ENCODE results near the gene POU3F3. TPM values are rescaled to one million over a fixed set of nuclear protein-coding genes. Genes with fewer than 3 reads are reported as not detected.

POU3F3 gene
- total RNA-seq, 1 experiment from 2014 or later, result not detected

- ATAC-seq, result no peak
- BruUV-seq (replicated peaks), result no TSS peak
- H3K4me3 ChIP-seq (replicated peaks in 1 of 2; ENCODE audit: low read depth in 1 of 2, low read length in 2 of 2), result no peak overlapping the region
Observed at GRCh38 chr2:104871649-104871971, 17.7 kb downstream of the POU3F3 start.

More at GRCh38 chr2:104871649-104871971, 17.7 kb downstream of the POU3F3 start:
- no peak for DNase-seq (ENCODE audit: low read depth, low spot score)
- Histone ChIP-seq H4K20me1 (ENCODE audit: insufficient read depth) (no peaks in the 10 kb centered on the region), H3K4me2 (ENCODE audit: low read length) (no peak overlapping the region), H3K9me3 (ENCODE audit: control insufficient read depth in 1 of 2, insufficient read depth in 1 of 2, low read depth in 1 of 2, low read length in 2 of 2) (no peaks in the 10 kb centered on the region), H2AFZ (ENCODE audit: low read depth, low read length, poor library complexity, severe bottlenecking) (no peak overlapping the region), H3K36me3 (ENCODE audit: control insufficient read depth in 1 of 2, insufficient read depth in 2 of 2, low read length in 2 of 2) (no peaks in the 10 kb centered on the region), H3K4me1 (ENCODE audit: control insufficient read depth in 1 of 2, insufficient read depth in 2 of 2, low read length in 2 of 2) (no peaks in the 10 kb centered on the region), H3K9ac (ENCODE audit: low read length) (no peak overlapping the region), H3K27ac (ENCODE audit: low read depth, low read length) (no peak overlapping the region), H3K79me2 (ENCODE audit: insufficient read depth, low read length) (no peaks in the 10 kb centered on the region), H3K27me3 (ENCODE audit: insufficient read depth, low read length) (peaks cover 4% of the 10 kb centered on the region; the same call in 1 of the 2 replicates), H3K9me2 (ENCODE audit: insufficient read depth) (no peaks in the 10 kb centered on the region)
- POLR2A ChIA-PET, result no interaction called here
- intact Hi-C loops (cut with micrococcal nuclease), result loop anchor here (5.0 kb wide), 1 partner anchor 1709 kb away; no protein-coding TSS in a partner anchor
- RAD21 ChIA-PET (ENCODE audit: low non-redundant PET in 1 of 2, low total read pairs in 2 of 2, uncharacterized antibody in 2 of 2, unreplicated experiment in 2 of 2), result no interaction called here
- TF ChIP-seq EZH2 (IDR thresholded peaks at IDR 0.05), result no peak
- no peak for TF ChIP-seq YY1 (IDR thresholded peaks at IDR 0.05; ENCODE audit: extremely low read depth, insufficient replicate concordance, low read depth, low read length)
- TF ChIP-seq, protein P1, sequence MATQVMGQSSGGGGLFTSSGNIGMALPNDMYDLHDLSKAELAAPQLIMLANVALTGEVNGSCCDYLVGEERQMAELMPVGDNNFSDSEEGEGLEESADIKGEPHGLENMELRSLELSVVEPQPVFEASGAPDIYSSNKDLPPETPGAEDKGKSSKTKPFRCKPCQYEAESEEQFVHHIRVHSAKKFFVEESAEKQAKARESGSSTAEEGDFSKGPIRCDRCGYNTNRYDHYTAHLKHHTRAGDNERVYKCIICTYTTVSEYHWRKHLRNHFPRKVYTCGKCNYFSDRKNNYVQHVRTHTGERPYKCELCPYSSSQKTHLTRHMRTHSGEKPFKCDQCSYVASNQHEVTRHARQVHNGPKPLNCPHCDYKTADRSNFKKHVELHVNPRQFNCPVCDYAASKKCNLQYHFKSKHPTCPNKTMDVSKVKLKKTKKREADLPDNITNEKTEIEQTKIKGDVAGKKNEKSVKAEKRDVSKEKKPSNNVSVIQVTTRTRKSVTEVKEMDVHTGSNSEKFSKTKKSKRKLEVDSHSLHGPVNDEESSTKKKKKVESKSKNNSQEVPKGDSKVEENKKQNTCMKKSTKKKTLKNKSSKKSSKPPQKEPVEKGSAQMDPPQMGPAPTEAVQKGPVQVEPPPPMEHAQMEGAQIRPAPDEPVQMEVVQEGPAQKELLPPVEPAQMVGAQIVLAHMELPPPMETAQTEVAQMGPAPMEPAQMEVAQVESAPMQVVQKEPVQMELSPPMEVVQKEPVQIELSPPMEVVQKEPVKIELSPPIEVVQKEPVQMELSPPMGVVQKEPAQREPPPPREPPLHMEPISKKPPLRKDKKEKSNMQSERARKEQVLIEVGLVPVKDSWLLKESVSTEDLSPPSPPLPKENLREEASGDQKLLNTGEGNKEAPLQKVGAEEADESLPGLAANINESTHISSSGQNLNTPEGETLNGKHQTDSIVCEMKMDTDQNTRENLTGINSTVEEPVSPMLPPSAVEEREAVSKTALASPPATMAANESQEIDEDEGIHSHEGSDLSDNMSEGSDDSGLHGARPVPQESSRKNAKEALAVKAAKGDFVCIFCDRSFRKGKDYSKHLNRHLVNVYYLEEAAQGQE (IDR thresholded peaks at IDR 0.05; ENCODE audit: low read depth), result no peak
- TF ChIP-seq ZNF274 (IDR thresholded peaks at IDR 0.05; ENCODE audit: low read depth, low read length), result no peak
- no peak for TF ChIP-seq SIN3A (IDR thresholded peaks at IDR 0.05; ENCODE audit: low read depth)
- TF ChIP-seq POLR2AphosphoS5 (IDR thresholded peaks at IDR 0.05; ENCODE audit: low read depth, low read length), result no peak
- no peak for TF ChIP-seq EZH2phosphoT487 (IDR thresholded peaks at IDR 0.05; ENCODE audit: borderline replicate concordance)
- TF ChIP-seq EGR1 (IDR thresholded peaks at IDR 0.05; ENCODE audit: low read depth), result no peak
- no peak for TF ChIP-seq SP1 (IDR thresholded peaks at IDR 0.05; ENCODE audit: low read depth)
- no peak for TF ChIP-seq JUND (IDR thresholded peaks at IDR 0.05)
- no peak for TF ChIP-seq ELF1 (IDR thresholded peaks at IDR 0.05; ENCODE audit: borderline replicate concordance, low read depth)
- TF ChIP-seq RAD21 (IDR thresholded peaks at IDR 0.05; ENCODE audit: low read depth), result no peak
- TF ChIP-seq TCF7L2 (IDR thresholded peaks at IDR 0.05; ENCODE audit: borderline replicate concordance, extremely low read depth, insufficient read depth, insufficient read length), result no peak
- TF ChIP-seq, protein P2, sequence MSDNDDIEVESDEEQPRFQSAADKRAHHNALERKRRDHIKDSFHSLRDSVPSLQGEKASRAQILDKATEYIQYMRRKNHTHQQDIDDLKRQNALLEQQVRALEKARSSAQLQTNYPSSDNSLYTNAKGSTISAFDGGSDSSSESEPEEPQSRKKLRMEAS (IDR thresholded peaks at IDR 0.05), result no peak
- TF ChIP-seq CEBPB (IDR thresholded peaks at IDR 0.05; ENCODE audit: low read depth), result no peak
- no peak for TF ChIP-seq FOSL1 (IDR thresholded peaks at IDR 0.05; ENCODE audit: low read depth)
- TF ChIP-seq, protein P3, sequence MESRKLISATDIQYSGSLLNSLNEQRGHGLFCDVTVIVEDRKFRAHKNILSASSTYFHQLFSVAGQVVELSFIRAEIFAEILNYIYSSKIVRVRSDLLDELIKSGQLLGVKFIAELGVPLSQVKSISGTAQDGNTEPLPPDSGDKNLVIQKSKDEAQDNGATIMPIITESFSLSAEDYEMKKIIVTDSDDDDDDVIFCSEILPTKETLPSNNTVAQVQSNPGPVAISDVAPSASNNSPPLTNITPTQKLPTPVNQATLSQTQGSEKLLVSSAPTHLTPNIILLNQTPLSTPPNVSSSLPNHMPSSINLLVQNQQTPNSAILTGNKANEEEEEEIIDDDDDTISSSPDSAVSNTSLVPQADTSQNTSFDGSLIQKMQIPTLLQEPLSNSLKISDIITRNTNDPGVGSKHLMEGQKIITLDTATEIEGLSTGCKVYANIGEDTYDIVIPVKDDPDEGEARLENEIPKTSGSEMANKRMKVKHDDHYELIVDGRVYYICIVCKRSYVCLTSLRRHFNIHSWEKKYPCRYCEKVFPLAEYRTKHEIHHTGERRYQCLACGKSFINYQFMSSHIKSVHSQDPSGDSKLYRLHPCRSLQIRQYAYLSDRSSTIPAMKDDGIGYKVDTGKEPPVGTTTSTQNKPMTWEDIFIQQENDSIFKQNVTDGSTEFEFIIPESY (IDR thresholded peaks at IDR 0.05; ENCODE audit: extremely low read depth, insufficient replicate concordance, low read length), result no peak
- CTCF ChIA-PET, result interaction anchor here (1.6 kb wide), 1 partner anchor 22 kb away, joined by 6 read pairs; no protein-coding TSS in a partner anchor

Data from HCT116 (cell line).